ENCODE data around the gene CXCR6. TPM values are rescaled to one million over a fixed set of nuclear protein-coding genes. Genes with fewer than 3 reads are reported as not detected.

The CXCR6 gene
- total and polyA plus RNA-seq, 2 of the 8 experiments (the other 6 are each of a cell fraction or from before 2014, with no cell fraction given) = not detected

- CTCF ChIA-PET (ENCODE audit: partially characterized antibody) = interaction anchor here (1.7 to 5.4 kb wide), 3 partner anchors 15 to 46 kb away, joined by 3 to 35 read pairs (median 10); no protein-coding TSS in a partner anchor
Measured at GRCh38 chr3:45922039-45922326, 21.3 kb upstream of the CXCR6 start.

More at GRCh38 chr3:45922039-45922326, 21.3 kb upstream of the CXCR6 start:
- Histone ChIP-seq H3K9me3 (ENCODE audit: insufficient read depth in 2 of 2, low read depth in 1 of 2, low read length in 1 of 2) (no peaks in the 10 kb centered on the region), H3K79me1 (ENCODE audit: low read depth, low read length) (no peaks in the 10 kb centered on the region; the same call in 1 of the 2 replicates), H3K4me2 (ENCODE audit: insufficient read depth in 1 of 2, low read depth in 2 of 2, low read length in 2 of 2) (no peak overlapping the region), H2AK5ac (ENCODE audit: low read depth, low read length) (no peak overlapping the region), H3K56ac (replicated peaks; ENCODE audit: insufficient read length, low read depth, low read length) (no peak overlapping the region), H3K79me2 (ENCODE audit: control insufficient read depth in 1 of 2, insufficient read depth in 2 of 2, low read length in 2 of 2) (no peaks in the 10 kb centered on the region), H3K27me3 (replicated peaks in 1 of 4; ENCODE audit: control insufficient read depth in 3 of 4, extremely low read depth in 1 of 4, insufficient read depth in 3 of 4, low read length in 3 of 4) (no peaks in the 10 kb centered on the region), H3K36me3 (ENCODE audit: control insufficient read depth in 2 of 4, insufficient read depth in 4 of 4, low read length in 3 of 4) (peaks cover 0 to 15% (median 9%) of the 10 kb centered on the region in 4 experiments; a peak in 7 of 8 replicates), H2BK20ac (ENCODE audit: low read length) (no peak overlapping the region), H4K5ac (ENCODE audit: insufficient read length, low read depth, low read length) (no peak overlapping the region), H2BK15ac (ENCODE audit: low read length) (no peak overlapping the region), H2BK120ac (replicated peaks; ENCODE audit: low read depth, low read length) (no peak overlapping the region), H3K4ac (replicated peaks; ENCODE audit: insufficient read length, low read depth, low read length) (no peak overlapping the region), H3K4me3 (ENCODE audit: extremely low read depth in 1 of 4, insufficient read depth in 2 of 4, low read depth in 3 of 4, low read length in 4 of 4) (no peak overlapping the region), H2AFZ (ENCODE audit: low read length) (no peak overlapping the region), H3K14ac (ENCODE audit: insufficient read length) (no peak overlapping the region), H3K23ac (ENCODE audit: insufficient read length) (no peak overlapping the region), H4K20me1 (replicated peaks in 1 of 2; ENCODE audit: control insufficient read depth in 1 of 2, insufficient read depth in 2 of 2, low read length in 2 of 2) (peaks cover 0 to 3% of the 10 kb centered on the region in 2 experiments), H3K18ac (ENCODE audit: extremely low read depth, low read length) (no peak overlapping the region), H3K4me1 (replicated peaks in 1 of 4; ENCODE audit: control insufficient read depth in 3 of 4, insufficient read depth in 4 of 4, low read length in 3 of 4) (no peaks in the 10 kb centered on the region), H2BK12ac (ENCODE audit: low read depth, low read length) (no peak overlapping the region), H3K27ac (ENCODE audit: low read depth, low read length) (no peak overlapping the region), H4K91ac (replicated peaks; ENCODE audit: insufficient read length, low read length) (no peak overlapping the region), H3K23me2 (ENCODE audit: low read depth, low read length) (no peaks in the 10 kb centered on the region), H2BK5ac (ENCODE audit: low read depth, low read length) (no peak overlapping the region), H4K8ac (ENCODE audit: extremely low read depth, insufficient read depth, low read length) (no peak overlapping the region), H3K9ac (replicated peaks in 1 of 4; ENCODE audit: extremely low read depth in 1 of 4, low read depth in 3 of 4, low read length in 3 of 4) (no peak overlapping the region)
- POLR2A ChIA-PET (ENCODE audit: partially characterized antibody) = no interaction called here
- FAIRE-seq = no peak
- WGBS, 2 experiments (ENCODE audit: extremely low coverage in 1 of 2, insufficient coverage in 1 of 2, insufficient read length in 1 of 2, insufficient replicate concordance in 2 of 2, low coverage in 1 of 2, low lambda C conversion rate in 2 of 2, missing lambda C conversion rate in 1 of 2) = 78% methylated on average over 3 of the region's 3 CpGs; no CpG with 5 or more reads in 1 of the 2 experiments
- TF ChIP-seq USF2 (IDR thresholded peaks at IDR 0.05; ENCODE audit: low read length) = no peak
- no peak for TF ChIP-seq HDAC2 (IDR thresholded peaks at IDR 0.05; ENCODE audit: borderline replicate concordance in 1 of 2, low read depth in 2 of 2, low read length in 2 of 2)
- no peak for TF ChIP-seq TEAD4 (IDR thresholded peaks at IDR 0.05; ENCODE audit: low read depth, low read length)
- TF ChIP-seq RBBP5 (IDR thresholded peaks at IDR 0.05; ENCODE audit: borderline replicate concordance, low read depth, low read length) = no peak
- TF ChIP-seq TAF1 (IDR thresholded peaks at IDR 0.05; ENCODE audit: low read depth, low read length) = no peak
- no peak for TF ChIP-seq NRF1 (IDR thresholded peaks at IDR 0.05; ENCODE audit: low read depth, low read length)
- no peak for TF ChIP-seq KDM1A (IDR thresholded peaks at IDR 0.05; ENCODE audit: borderline replicate concordance, low read length)
- no peak for TF ChIP-seq RAD21 (IDR thresholded peaks at IDR 0.05 in 1 of 2, conservative IDR thresholded peaks at IDR 0.05 in 1 of 2; ENCODE audit: low read depth in 2 of 2, low read length in 2 of 2)
- no peak for TF ChIP-seq CTBP2 (IDR thresholded peaks at IDR 0.05; ENCODE audit: borderline replicate concordance, insufficient read depth, insufficient read length, low read length)
- no peak for TF ChIP-seq EGR1 (IDR thresholded peaks at IDR 0.05; ENCODE audit: borderline replicate concordance, low read depth, low read length)
- DNase-seq (ENCODE audit: low read depth in 1 of 2, low spot score in 2 of 2) = no peak
